PFSK-1 (cell line): ENCODE measurements around the gene MAGI2.

Experiments used
- FOXP2 ChIP-seq: optimal IDR thresholded peaks from 2 replicates; pipeline ENCODE3; 2011; ENCODE audit warnings: borderline replicate concordance, control low read depth, inconsistent platforms; ENCODE audit not compliant: insufficient read depth; ENCODE audit errors: extremely low read length, extremely low read depth
- POLR2AphosphoS5 ChIP-seq: IDR thresholded peaks from 2 replicates; pipeline ENCODE4 v1.6.1; 2012; ENCODE audit warnings: low read depth, mild to moderate bottlenecking, control low read depth, low read length, moderate library complexity
- SIN3A ChIP-seq: IDR thresholded peaks from 2 replicates; pipeline ENCODE4 v1.6.1; 2012; ENCODE audit warnings: mild to moderate bottlenecking, low read length, moderate library complexity, borderline replicate concordance; ENCODE audit not compliant: insufficient read depth
- TAF1 ChIP-seq: IDR thresholded peaks from 2 replicates; pipeline ENCODE4 v1.6.1; 2012; ENCODE audit warnings: low read length, control low read depth, borderline replicate concordance; ENCODE audit not compliant: insufficient read depth
- TF ChIP-seq, protein P1 (sequence below), 2 experiments: IDR thresholded peaks; 2 replicates each; pipeline versions ENCODE4 v1.6.1 to v1.8.0; 2011 to 2012; ENCODE audit warnings: low read depth in 2 of 2, low read length in 2 of 2, control low read depth in 1 of 2, inconsistent platforms in 1 of 2, mild to moderate bottlenecking in 1 of 2, moderate library complexity in 1 of 2; ENCODE audit not compliant: insufficient read depth in 1 of 2

MAGI2 gene

DNA sequence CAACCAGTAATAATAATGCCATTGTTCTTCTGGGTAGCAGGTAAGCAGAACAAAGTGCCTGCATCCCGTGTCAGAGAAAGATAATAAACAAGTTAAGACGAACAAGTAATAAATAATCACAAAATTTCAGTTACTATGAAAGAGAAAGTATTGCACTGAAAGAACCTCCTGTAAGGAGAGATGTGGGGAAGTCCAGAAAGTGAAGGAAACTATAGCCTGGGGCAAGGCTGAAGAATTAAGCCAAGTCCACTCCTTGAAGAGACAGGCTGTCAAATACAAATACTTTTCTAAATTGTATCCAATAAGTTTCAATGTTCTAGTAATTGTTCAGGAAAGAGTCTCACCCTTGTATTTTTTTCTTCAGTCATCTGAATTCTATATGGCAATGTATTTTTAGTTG lies 611.4 kb downstream of the MAGI2 start:
- TF ChIP-seq FOXP2 (no peak), SIN3A (no peak), TAF1 (no peak), POLR2AphosphoS5 (no peak)
- TF ChIP-seq, protein P1, sequence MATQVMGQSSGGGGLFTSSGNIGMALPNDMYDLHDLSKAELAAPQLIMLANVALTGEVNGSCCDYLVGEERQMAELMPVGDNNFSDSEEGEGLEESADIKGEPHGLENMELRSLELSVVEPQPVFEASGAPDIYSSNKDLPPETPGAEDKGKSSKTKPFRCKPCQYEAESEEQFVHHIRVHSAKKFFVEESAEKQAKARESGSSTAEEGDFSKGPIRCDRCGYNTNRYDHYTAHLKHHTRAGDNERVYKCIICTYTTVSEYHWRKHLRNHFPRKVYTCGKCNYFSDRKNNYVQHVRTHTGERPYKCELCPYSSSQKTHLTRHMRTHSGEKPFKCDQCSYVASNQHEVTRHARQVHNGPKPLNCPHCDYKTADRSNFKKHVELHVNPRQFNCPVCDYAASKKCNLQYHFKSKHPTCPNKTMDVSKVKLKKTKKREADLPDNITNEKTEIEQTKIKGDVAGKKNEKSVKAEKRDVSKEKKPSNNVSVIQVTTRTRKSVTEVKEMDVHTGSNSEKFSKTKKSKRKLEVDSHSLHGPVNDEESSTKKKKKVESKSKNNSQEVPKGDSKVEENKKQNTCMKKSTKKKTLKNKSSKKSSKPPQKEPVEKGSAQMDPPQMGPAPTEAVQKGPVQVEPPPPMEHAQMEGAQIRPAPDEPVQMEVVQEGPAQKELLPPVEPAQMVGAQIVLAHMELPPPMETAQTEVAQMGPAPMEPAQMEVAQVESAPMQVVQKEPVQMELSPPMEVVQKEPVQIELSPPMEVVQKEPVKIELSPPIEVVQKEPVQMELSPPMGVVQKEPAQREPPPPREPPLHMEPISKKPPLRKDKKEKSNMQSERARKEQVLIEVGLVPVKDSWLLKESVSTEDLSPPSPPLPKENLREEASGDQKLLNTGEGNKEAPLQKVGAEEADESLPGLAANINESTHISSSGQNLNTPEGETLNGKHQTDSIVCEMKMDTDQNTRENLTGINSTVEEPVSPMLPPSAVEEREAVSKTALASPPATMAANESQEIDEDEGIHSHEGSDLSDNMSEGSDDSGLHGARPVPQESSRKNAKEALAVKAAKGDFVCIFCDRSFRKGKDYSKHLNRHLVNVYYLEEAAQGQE (IDR thresholded peaks at IDR 0.05; ENCODE audit: insufficient read depth in 1 of 2, low read depth in 2 of 2, low read length in 2 of 2), result no peak

DNA sequence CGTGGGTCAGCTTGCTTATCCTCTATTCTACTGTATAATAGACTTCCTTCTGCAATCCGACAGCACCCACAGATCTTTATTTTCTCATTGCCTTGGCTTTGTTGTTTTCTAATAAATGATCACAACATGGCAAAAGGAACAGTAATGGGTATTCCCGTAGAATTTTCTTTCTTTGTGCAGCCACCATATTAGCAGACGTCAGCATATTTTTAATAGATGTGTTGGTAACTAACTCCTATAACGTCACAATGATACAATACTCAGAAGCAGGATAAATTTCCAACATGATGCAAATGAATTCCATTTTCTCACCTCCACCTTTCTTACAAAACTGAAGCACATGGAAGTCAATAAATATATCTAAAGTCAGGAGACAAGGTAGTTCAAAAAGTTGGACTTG lies 617.6 kb downstream of the MAGI2 start:
- TF ChIP-seq SIN3A, result no peak
- TF ChIP-seq, protein P1 (IDR thresholded peaks at IDR 0.05; ENCODE audit: insufficient read depth in 1 of 2, low read depth in 2 of 2, low read length in 2 of 2), result no peak
- TF ChIP-seq FOXP2, result no peak
- TF ChIP-seq POLR2AphosphoS5, result no peak
- no peak for TF ChIP-seq TAF1

DNA sequence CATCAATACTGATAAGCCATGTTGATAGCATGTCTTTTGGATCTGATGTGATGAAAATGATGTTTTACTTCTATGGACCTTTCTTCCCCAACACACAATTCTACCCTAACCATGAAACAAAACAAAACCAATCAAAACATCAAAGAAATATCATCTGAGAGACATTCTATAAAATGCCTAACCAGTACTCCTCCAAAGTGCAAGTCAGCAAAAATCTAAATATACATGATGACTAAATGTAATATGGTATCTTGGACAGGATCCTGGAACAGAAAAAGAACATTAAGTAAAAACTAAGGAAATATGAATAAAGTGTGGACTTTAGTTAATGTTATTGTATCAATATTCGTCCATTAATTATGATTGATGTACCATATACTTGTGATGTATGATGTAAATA lies 625.1 kb downstream of the MAGI2 start:
- no peak for TF ChIP-seq TAF1
- no peak for TF ChIP-seq FOXP2
- no peak for TF ChIP-seq SIN3A
- TF ChIP-seq POLR2AphosphoS5, result no peak
- TF ChIP-seq, protein P1 (IDR thresholded peaks at IDR 0.05; ENCODE audit: insufficient read depth in 1 of 2, low read depth in 2 of 2, low read length in 2 of 2), result no peak

DNA sequence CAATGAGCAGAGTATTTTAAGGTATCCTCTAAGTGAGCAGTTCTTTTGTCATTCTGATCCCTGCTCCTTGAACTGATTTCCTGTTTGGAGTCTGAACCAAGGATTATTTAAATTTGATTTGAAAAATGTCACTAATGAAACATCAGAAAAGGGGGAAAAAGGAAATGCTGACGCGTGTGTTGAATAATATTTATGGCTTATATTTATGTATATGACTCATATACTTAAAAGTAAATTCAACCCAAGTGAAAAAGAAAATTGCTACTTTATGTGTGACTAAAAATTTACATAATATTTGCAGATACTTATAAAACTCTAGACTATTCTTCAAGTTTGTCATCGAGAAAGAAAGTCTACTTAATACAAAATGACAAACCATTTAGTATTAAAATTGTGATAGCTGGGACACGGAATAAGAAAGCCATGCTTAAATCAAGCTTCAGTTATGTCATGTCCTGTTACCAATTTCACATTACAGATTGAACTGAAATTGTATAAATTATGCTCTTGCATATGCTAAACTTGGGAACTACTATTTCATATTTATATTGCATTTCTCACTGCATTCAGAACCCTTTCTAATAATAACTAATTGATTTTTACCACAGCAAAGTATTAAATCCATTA lies 649.9 kb downstream of the MAGI2 start:
- TF ChIP-seq SIN3A (no peak), FOXP2 (no peak), POLR2AphosphoS5 (no peak), TAF1 (no peak)
- TF ChIP-seq, protein P1 (IDR thresholded peaks at IDR 0.05; ENCODE audit: insufficient read depth in 1 of 2, low read depth in 2 of 2, low read length in 2 of 2), result no peak
